Mucosa of descending colon (tissue), 3 donors: ENCODE data around the gene LCNL1. TPM values are rescaled to one million over a fixed set of nuclear protein-coding genes. Genes with fewer than 3 reads are reported as not detected.

Source experiments
- ATAC-seq: fragments of 200-7000 bp; cut with Tn5 transposase; one replicate; pipeline ENCODE4 v1.9.1; 2020; ENCODE audit warnings: mild to moderate bottlenecking, moderate library complexity
- DNase-seq, 3 donors: peaks; one replicate each; pipeline ENCODE4 v3.0.0-alpha.2; 2020
- H3K36me3 ChIP-seq: fragments of 200-600 bp; one replicate; pipeline ENCODE4 v1.8.0; 2021; ENCODE audit warnings: low read depth, mild to moderate bottlenecking
- H3K4me1 ChIP-seq: fragments of 200-600 bp; one replicate; pipeline ENCODE4 v1.8.0; 2021; ENCODE audit warnings: low read depth, mild to moderate bottlenecking
- H3K4me3 ChIP-seq: fragments of 200-600 bp; one replicate; pipeline ENCODE4 v1.8.0; 2021; ENCODE audit warnings: mild to moderate bottlenecking
- H3K9me3 ChIP-seq: fragments of 200-600 bp; one replicate; pipeline ENCODE4 v1.8.0; 2021; ENCODE audit warnings: mild to moderate bottlenecking
- intact Hi-C, 2 donors: fragments of 100-400 bp; cut with DNase I in 1 of 2; cut with micrococcal nuclease in 1 of 2; formaldehyde crosslinking; loops; one replicate each; pipeline versions ENCODE4 v1.11.0 to v1.11.1; 2022; cut with DNase I, micrococcal nuclease
- total RNA-seq, 3 donors: library from RNA; stranded (reverse); fragmentation: NEBNext Ultra II Directional in 2 of 3; extraction: Animal tissue kit (Norgen Biotek cat#: 25700) in 2 of 3; gene quantifications; one replicate each; pipeline versions ENCODE4 v1.2.1 to v1.2.4, GENCODE V29; 2021 to 2023
- TF ChIP-seq, protein P1 (sequence below): fragments of 200-600 bp; IDR thresholded peaks from one replicate; pipeline ENCODE4 v1.8.0; 2022; ENCODE audit warnings: antibody characterized with exemption, mild to moderate bottlenecking
- donor health status: DM: no; HTN: no; CAD: no; lungs with moderate emphysema.
- donor health status: DM: no; HTN: no; CAD: no.
- donor health status: DM: no; HTN: yes; CAD: no.

Gene LCNL1
- total RNA-seq, 3 donors from 2014 or later, result 0.17 to 0.76 TPM; not detected in 1

DNA sequence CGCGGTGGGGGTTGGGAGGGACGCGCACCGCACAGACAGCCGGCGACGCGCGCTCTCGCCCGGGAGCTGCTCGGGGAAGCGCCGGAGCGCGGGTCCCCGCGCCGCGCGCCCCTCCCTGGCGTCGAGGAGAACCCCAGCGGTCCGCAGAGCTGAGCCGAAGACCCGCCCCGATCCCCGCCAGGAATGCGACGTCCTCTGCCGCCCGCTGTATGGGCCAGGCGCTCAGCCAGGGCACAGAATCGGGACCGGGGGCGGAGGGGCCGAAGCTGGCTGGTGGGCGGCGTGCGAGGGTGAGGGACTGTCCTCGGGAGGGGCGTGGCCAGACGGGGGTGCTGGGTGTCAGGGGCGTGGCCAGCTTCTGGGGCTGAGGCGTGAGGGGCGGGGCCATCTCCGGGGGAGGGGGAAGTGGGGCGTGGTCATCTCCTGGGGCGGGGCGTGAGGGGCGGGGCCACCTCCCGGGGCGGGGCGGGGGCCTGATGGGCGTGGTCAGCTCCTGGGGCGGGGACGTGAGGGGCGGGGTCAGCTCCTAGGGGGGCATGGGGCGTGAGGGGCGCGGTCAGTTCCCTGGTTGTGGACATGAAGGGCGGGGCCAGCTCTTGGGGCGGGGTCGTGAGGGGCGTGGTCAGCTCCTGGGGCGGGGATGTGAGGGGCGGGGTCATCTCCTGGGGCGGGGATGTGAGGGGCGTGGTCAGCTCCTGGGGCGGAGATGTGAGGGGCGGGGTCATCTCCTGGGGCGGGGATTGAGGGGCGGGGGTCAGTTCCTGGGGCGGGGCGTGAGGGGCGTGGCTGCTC, 4.5 kb upstream of the LCNL1 start:
- peak; percentile 75 for ATAC-seq
- no peaks in the 10 kb centered on the region for H3K36me3 ChIP-seq
- no peak overlapping the region for H3K4me3 ChIP-seq
- no peaks in the 10 kb centered on the region for H3K9me3 ChIP-seq
- TF ChIP-seq, protein P1, sequence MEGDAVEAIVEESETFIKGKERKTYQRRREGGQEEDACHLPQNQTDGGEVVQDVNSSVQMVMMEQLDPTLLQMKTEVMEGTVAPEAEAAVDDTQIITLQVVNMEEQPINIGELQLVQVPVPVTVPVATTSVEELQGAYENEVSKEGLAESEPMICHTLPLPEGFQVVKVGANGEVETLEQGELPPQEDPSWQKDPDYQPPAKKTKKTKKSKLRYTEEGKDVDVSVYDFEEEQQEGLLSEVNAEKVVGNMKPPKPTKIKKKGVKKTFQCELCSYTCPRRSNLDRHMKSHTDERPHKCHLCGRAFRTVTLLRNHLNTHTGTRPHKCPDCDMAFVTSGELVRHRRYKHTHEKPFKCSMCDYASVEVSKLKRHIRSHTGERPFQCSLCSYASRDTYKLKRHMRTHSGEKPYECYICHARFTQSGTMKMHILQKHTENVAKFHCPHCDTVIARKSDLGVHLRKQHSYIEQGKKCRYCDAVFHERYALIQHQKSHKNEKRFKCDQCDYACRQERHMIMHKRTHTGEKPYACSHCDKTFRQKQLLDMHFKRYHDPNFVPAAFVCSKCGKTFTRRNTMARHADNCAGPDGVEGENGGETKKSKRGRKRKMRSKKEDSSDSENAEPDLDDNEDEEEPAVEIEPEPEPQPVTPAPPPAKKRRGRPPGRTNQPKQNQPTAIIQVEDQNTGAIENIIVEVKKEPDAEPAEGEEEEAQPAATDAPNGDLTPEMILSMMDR, result no peak
- H3K4me1 ChIP-seq, result peaks cover 2% of the 10 kb centered on the region
- peak; percentile 66 to 80 (median 77) for DNase-seq
- intact Hi-C loops, result no loop called here

DNA sequence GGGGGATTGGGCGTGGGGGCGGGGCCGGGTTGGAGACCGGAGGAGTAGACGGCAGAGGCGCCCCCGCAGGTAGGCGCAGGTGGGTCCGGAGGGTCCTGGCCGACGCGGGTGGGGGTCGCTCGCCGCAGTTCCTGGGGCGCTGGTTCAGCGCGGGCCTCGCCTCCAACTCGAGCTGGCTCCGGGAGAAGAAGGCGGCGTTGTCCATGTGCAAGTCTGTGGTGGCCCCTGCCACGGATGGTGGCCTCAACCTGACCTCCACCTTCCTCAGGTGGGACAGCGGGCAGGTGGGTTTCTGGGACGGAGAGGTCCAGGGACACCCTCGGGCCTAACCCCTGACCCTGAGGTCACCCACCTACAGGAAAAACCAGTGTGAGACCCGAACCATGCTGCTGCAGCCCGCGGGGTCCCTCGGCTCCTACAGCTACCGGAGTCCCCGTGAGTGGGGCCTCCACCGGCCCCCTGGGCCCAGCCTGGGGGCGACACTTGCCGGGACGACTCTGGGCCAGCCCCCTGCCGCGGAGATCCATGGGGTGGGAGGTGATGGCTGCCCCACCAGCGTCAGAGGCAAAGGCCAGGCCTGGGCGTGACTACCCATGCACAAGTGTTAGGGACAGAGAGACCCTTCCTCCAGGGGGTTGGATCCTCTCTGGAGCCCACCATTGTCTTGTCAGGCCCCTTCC, 3.8 kb upstream of the LCNL1 start:
- no peak for ATAC-seq
- intact Hi-C loops, result no loop called here
- Histone ChIP-seq H3K36me3 (no peaks in the 10 kb centered on the region), H3K9me3 (no peaks in the 10 kb centered on the region), H3K4me3 (no peak overlapping the region), H3K4me1 (peaks cover 2% of the 10 kb centered on the region)
- DNase-seq, result no peak
- TF ChIP-seq, protein P1, result no peak

DNA sequence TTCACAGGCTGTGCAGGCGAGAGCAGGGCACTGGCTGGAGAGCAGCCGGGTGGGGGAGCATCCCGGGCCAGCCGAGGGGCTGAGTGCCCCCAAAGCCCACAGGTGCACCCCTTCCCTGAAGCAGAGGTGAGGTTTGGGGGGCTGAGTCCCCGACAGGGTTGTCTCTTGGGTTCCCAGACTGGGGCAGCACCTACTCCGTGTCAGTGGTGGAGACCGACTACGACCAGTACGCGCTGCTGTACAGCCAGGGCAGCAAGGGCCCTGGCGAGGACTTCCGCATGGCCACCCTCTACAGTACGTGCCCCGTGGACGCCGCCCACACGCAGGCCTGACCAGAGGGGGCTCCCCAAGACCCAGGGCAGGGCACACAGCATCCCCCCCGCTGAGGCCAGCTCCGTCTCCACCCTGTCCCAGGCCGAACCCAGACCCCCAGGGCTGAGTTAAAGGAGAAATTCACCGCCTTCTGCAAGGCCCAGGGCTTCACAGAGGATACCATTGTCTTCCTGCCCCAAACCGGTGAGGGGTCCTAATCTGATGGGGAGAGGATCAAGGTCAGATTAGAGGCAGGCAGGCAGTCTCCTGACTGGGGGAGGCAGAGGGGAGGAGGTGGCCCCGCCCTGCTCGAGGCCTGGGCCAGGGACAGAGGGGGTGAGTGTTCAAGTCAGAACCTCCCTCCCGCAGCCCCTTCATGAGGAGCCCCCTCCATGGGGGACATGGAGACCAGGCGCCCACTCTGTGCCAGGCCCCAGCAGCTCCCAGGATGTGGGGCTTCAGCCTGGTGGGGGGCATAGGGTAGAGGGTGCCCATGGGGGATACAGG, 2.8 kb upstream of the LCNL1 start:
- ATAC-seq, result no peak
- no peak for DNase-seq
- no peaks in the 10 kb centered on the region for H3K9me3 ChIP-seq
- TF ChIP-seq, protein P1, result no peak
- peaks cover 2% of the 10 kb centered on the region for H3K4me1 ChIP-seq
- no peak overlapping the region for H3K4me3 ChIP-seq
- intact Hi-C loops, result no loop called here
- H3K36me3 ChIP-seq, result no peaks in the 10 kb centered on the region

DNA sequence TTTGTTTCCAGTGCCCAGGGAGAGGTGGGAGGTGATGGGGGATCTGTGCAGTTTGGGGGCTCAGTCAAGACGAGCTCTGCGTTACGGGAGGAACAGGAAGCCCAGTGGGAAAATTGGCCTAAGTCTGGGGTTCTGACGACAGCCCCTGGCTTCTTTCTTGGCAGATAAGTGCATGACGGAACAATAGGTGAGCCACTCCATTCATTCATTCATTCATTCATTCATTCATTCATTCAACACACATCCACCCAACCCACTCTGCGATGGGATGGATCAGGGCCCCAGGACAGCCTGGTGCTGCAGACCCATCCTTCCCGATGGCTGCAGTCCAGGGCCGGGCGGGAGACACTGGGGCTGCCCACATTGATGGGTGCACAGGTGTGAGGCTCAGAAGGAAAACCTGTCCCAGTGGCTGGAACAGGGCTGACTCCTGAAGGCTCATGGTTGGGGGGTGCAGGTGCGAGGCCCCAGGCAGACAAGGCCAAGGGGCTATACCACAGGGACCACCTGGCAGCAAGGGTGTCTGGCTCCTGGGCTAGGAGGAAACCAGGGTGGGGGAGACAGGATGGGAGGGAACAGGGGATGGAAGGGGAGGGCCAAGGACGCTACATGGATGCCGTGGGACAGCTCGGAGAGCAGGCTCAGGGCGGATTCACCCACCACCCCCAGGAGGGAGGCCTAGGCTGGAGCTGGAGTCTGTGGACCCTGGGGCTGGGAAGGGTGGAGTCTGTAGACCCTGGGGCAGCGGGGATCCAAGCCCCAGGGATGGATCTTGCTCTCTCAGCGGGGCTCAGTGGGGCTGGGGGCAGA, 1.9 kb upstream of the LCNL1 start:
- peaks cover 2% of the 10 kb centered on the region for H3K4me1 ChIP-seq
- H3K4me3 ChIP-seq, result no peak overlapping the region
- no peaks in the 10 kb centered on the region for H3K9me3 ChIP-seq
- no peaks in the 10 kb centered on the region for H3K36me3 ChIP-seq
- TF ChIP-seq, protein P1, result no peak
- intact Hi-C loops, result no loop called here
- ATAC-seq (no peak), DNase-seq (no peak)
